Measurements from ENCODE around the gene CLCN5. TPM values are rescaled to one million over a fixed set of nuclear protein-coding genes. Genes with fewer than 3 reads are reported as not detected.

CLCN5 gene
- total RNA-seq, 6 experiments from 2014 or later: 9.7 to 26.5 (median 14.0) TPM

DNA sequence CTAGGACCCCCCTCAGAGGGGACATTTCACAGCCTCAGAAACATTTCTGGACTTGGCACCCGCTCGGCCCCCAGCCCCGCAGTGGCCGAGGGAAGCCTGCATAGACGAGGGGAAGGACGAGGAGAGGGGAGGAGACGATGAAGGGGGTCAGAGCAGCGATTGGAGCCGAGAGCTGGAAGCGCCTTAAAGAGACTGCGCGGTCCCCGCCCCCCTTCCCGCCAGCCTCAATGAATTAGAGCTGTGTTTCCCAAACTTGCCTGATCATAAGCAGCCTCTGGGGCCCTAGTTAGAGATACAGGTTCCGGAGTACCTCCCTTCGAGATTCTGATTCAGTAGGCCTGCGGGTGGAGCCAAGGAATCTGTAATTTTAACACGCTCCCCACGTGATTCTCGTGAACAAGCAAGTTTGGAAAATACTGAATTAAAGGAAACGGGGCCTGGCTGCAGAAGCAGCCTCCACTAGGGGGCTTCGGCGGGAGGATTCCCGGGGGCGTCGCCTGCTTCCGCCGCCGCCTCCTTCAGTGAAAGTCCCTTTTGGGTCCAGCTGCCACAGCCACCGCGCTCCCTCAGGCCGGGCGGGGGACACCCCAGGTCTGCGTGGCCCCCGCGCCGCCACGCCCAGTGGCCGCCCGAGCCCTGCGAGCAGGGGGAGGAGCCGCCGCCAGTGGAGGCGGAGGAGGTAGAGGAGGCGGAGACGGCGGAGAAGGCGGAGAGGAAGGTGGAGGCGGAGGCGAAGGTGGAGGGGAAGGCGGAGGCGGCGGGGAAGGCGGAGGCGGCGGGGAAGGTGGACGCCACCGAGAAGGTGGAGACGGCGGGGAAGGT lies 43.4 kb upstream of the CLCN5 start, which contains the start of gene USP27X:
USP27X (plus strand) TSS at position 651 of the 822 bp plus-strand sequence. CDS start 824 bp downstream, outside the sequence.
- H3K4me1 ChIP-seq: peaks cover 0 to 13% (median 0%) of the 10 kb centered on the region in 4 donors
- H3K9me3 ChIP-seq: no peaks in the 10 kb centered on the region
- TF ChIP-seq POLR2A (IDR thresholded peaks at IDR 0.05): peak; percentile 58
- TF ChIP-seq, protein P1, sequence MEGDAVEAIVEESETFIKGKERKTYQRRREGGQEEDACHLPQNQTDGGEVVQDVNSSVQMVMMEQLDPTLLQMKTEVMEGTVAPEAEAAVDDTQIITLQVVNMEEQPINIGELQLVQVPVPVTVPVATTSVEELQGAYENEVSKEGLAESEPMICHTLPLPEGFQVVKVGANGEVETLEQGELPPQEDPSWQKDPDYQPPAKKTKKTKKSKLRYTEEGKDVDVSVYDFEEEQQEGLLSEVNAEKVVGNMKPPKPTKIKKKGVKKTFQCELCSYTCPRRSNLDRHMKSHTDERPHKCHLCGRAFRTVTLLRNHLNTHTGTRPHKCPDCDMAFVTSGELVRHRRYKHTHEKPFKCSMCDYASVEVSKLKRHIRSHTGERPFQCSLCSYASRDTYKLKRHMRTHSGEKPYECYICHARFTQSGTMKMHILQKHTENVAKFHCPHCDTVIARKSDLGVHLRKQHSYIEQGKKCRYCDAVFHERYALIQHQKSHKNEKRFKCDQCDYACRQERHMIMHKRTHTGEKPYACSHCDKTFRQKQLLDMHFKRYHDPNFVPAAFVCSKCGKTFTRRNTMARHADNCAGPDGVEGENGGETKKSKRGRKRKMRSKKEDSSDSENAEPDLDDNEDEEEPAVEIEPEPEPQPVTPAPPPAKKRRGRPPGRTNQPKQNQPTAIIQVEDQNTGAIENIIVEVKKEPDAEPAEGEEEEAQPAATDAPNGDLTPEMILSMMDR (IDR thresholded peaks at IDR 0.05): peak; percentile 29 to 49 (median 36)
- H3K4me3 ChIP-seq: peak within 1 kb of the TSS; percentile 42 to 64 (median 55)
- ATAC-seq: peak; percentile 85 to 92 (median 90)
- H3K36me3 ChIP-seq: no peaks in the 10 kb centered on the region
- peak; percentile 78 to 85 (median 81) for DNase-seq
- H3K27me3 ChIP-seq: no peaks in the 10 kb centered on the region
- 24% methylated on average over 47 of the region's 60 CpGs for WGBS (ENCODE audit: insufficient coverage, low coverage, low lambda C conversion rate, missing lambda C conversion rate)
- intact Hi-C loops (cut with DNase I): no loop called here
- H3K27ac ChIP-seq: peak within 1 kb of the TSS; percentile 34 to 54 (median 37)

DNA sequence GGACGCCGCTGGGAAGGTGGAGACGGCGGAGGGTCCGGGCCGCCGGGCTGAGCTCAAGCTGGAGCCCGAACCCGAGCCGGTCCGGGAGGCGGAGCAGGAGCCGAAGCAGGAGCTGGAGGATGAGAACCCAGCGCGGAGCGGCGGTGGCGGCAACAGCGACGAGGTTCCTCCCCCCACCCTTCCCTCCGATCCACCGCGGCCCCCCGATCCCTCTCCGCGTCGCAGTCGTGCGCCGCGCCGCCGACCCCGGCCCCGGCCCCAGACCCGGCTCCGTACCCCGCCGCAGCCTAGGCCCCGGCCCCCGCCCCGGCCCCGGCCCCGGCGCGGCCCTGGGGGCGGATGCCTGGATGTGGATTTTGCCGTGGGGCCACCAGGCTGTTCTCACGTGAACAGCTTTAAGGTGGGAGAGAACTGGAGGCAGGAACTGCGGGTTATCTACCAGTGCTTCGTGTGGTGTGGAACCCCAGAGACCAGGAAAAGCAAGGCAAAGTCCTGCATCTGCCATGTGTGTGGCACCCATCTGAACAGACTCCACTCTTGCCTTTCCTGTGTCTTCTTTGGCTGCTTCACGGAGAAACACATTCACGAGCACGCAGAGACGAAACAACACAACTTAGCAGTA lies 42.6 kb upstream of the CLCN5 start:
- 26% methylated on average over 12 of the region's 55 CpGs for WGBS (ENCODE audit: insufficient coverage, low coverage, low lambda C conversion rate, missing lambda C conversion rate)
- Histone ChIP-seq H3K9me3 (no peaks in the 10 kb centered on the region), H3K4me1 (peaks cover 0 to 13% (median 0%) of the 10 kb centered on the region in 4 donors), H3K27me3 (no peaks in the 10 kb centered on the region), H3K36me3 (no peaks in the 10 kb centered on the region), H3K4me3 (peak overlapping the region; percentile 42 to 64 (median 55)), H3K27ac (peak overlapping the region in 2 of 3 donors; percentile 37 to 54)
- TF ChIP-seq, protein P1 (IDR thresholded peaks at IDR 0.05): no peak
- DNase-seq (no peak), ATAC-seq (peak in 2 of 4 donors; percentile 14 to 30)
- intact Hi-C loops (cut with DNase I): no loop called here

GRCh38 chrX:49880668-49881067 lies 41.7 kb upstream of the CLCN5 start:
- no peak overlapping the region for H3K4me3 ChIP-seq
- no peak overlapping the region for H3K27ac ChIP-seq
- peaks cover 0 to 13% (median 0%) of the 10 kb centered on the region in 4 donors for H3K4me1 ChIP-seq
- intact Hi-C loops (cut with DNase I): no loop called here
- ATAC-seq (no peak), DNase-seq (no peak)
- no peak for TF ChIP-seq POLR2A (IDR thresholded peaks at IDR 0.05)
- TF ChIP-seq, protein P1 (IDR thresholded peaks at IDR 0.05): no peak
- no peaks in the 10 kb centered on the region for H3K27me3 ChIP-seq
- no CpG with 5 or more reads among the region's 12 CpGs for WGBS (ENCODE audit: insufficient coverage, low coverage, low lambda C conversion rate, missing lambda C conversion rate)
- no peaks in the 10 kb centered on the region for H3K36me3 ChIP-seq
- H3K9me3 ChIP-seq: no peaks in the 10 kb centered on the region

DNA sequence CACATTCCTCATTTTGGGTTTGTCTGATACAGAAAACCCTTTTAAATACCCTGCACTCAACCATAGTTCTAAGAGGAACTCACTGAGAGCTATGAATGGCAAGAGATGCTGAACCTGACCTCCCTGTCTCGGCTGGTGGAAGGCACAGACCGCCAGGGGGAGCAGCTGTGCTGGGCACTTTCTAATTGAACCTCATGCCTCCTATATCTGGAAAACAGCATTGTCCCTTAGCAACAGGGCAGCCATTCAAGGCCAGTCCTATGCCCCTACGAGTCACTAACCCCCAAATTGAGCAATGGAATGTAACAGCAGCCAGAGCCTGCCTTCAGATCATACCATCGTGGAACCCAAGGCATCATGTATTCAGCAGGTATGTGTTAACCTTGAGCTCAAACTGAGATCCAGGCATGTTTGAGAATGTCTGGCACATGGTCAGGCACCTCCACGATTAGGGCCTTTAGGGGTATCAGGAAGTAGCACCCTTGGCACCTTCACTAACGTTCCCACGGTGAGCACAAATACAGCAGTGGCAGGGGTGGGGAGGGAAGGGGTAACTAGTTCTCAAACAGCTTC lies 38.0 kb upstream of the CLCN5 start:
- H3K36me3 ChIP-seq: no peaks in the 10 kb centered on the region
- H3K4me3 ChIP-seq: no peak overlapping the region
- ATAC-seq (peak; percentile 78 to 80 (median 80)), DNase-seq (peak; percentile 63 to 71 (median 67))
- H3K27me3 ChIP-seq: no peaks in the 10 kb centered on the region
- no peak overlapping the region for H3K27ac ChIP-seq
- TF ChIP-seq POLR2A (IDR thresholded peaks at IDR 0.05): no peak
- TF ChIP-seq, protein P1 (IDR thresholded peaks at IDR 0.05): peak; percentile 60 to 89 (median 88)
- WGBS (ENCODE audit: insufficient coverage, low coverage, low lambda C conversion rate, missing lambda C conversion rate): 21% methylated on average over 7 of the region's 7 CpGs
- no peaks in the 10 kb centered on the region for H3K9me3 ChIP-seq
- H3K4me1 ChIP-seq: no peaks in the 10 kb centered on the region
- intact Hi-C loops (cut with DNase I): no loop called here

Data from right lobe of liver (tissue), 6 donors.